HCT116 (cell line): ENCODE results near the gene TAS2R39. TPM values are rescaled to one million over a fixed set of nuclear protein-coding genes. Genes with fewer than 3 reads are reported as not detected.

Experiments used
- ATAC-seq: fragments of 200-7000 bp; cut with Tn5 transposase; 2 replicates; pipeline ENCODE4 v1.9.1; 2020; ENCODE audit warnings: mild to moderate bottlenecking, moderate library complexity
- BruUV-seq: library from RNA; stranded (reverse); fragments of 400-500 nt; replicated peaks from 2 replicates; lab custom pipeline; 2021; lab: Mats Ljungman, UMichigan
- CTCF ChIA-PET: fragments of 300-600 bp; sonication (Branson Sonifier 250); formaldehyde crosslinking; loops from one replicate; lab custom pipeline; 2021; ENCODE audit warnings: antibody characterized with exemption; lab: Charles Lee
- POLR2A ChIA-PET: fragments of 300-600, 350-600 bp; sonication (Branson Sonifier 250); formaldehyde crosslinking; loops from one replicate; lab custom pipeline; 2021; ENCODE audit warnings: antibody characterized with exemption; lab: Charles Lee
- RAD21 ChIA-PET, 2 experiments: fragments of 300-600 bp; sonication (Branson Sonifier 250); formaldehyde crosslinking; loops; one replicate each; lab custom pipeline; 2023; ENCODE audit warnings: low total read pairs in 2 of 2; ENCODE audit not compliant: uncharacterized antibody in 2 of 2, unreplicated experiment in 2 of 2, low non-redundant PET in 1 of 2; lab: Charles Lee
- DNase-seq: peaks from one replicate; pipeline ENCODE4 v3.0.0-alpha.2; 2010; ENCODE audit warnings: low read depth, low spot score
- H2AFZ ChIP-seq: fragments of 200-600 bp; shearing (Covaris generic), sonication (generic); 2 replicates; pipeline ENCODE4 v1.6.1; 2017; ENCODE audit warnings: low read depth, mixed run types, mixed read lengths, antibody characterized with exemption, low read length; ENCODE audit not compliant: poor library complexity, severe bottlenecking
- H3K27ac ChIP-seq: 2 replicates; pipeline ENCODE4 v1.5.1; 2012; ENCODE audit warnings: low read depth, low read length
- H3K27me3 ChIP-seq: fragments of 200-600 bp; sonication (generic); 2 replicates; pipeline ENCODE4 v1.6.1; 2016; ENCODE audit warnings: mixed run types, low read length, mixed read lengths; ENCODE audit not compliant: insufficient read depth
- H3K36me3 ChIP-seq, 2 experiments: fragments of 200-500 bp in 1 of 2; fragments of 200-600 bp in 1 of 2; sonication (Bioruptor generic) in 1 of 2; sonication (generic) in 1 of 2; 2 replicates each; pipeline versions ENCODE4 v1.5.1 to v1.6.1; 2014 to 2016; ENCODE audit warnings: low read length in 2 of 2, inconsistent platforms in 1 of 2, mixed read lengths in 1 of 2, mixed run types in 1 of 2; ENCODE audit not compliant: insufficient read depth in 2 of 2, control insufficient read depth in 1 of 2
- H3K4me1 ChIP-seq, 2 experiments: fragments of 200-600 bp in 1 of 2; sonication (generic) in 1 of 2; 2 replicates each; pipeline versions ENCODE4 v1.5.1 to v1.6.1; 2012 to 2017; ENCODE audit warnings: low read length in 2 of 2, inconsistent platforms in 1 of 2, mild to moderate bottlenecking in 1 of 2, mixed read lengths in 1 of 2, mixed run types in 1 of 2, moderate library complexity in 1 of 2; ENCODE audit not compliant: insufficient read depth in 2 of 2, control insufficient read depth in 1 of 2
- H3K4me2 ChIP-seq: fragments of 200-600 bp; sonication (generic); 2 replicates; pipeline ENCODE4 v1.6.1; 2017; ENCODE audit warnings: mixed run types, low read length, mixed read lengths
- H3K4me3 ChIP-seq, 2 experiments: fragments of 200-600 bp in 1 of 2; sonication (generic) in 1 of 2; replicated peaks in 1 of 2; 2 replicates each; pipeline ENCODE4 v1.5.1; 2011 to 2016; ENCODE audit warnings: low read length in 2 of 2, control low read depth in 1 of 2, low read depth in 1 of 2, mild to moderate bottlenecking in 1 of 2, mixed read lengths in 1 of 2, mixed run types in 1 of 2
- H3K79me2 ChIP-seq: fragments of 200-600 bp; sonication (generic); 2 replicates; pipeline ENCODE4 v1.6.1; 2017; ENCODE audit warnings: mild to moderate bottlenecking, mixed run types, low read length, moderate library complexity, mixed read lengths; ENCODE audit not compliant: insufficient read depth
- H3K9ac ChIP-seq: fragments of 200-600 bp; sonication (generic); 2 replicates; pipeline ENCODE4 v1.6.1; 2016; ENCODE audit warnings: low read length, mixed read lengths
- H3K9me2 ChIP-seq: fragments of 200-600 bp; sonication (generic), shearing (Covaris generic); 2 replicates; pipeline ENCODE4 v1.6.1; 2017; ENCODE audit warnings: mixed run types, mild to moderate bottlenecking, moderate library complexity; ENCODE audit not compliant: insufficient read depth
- H3K9me3 ChIP-seq, 2 experiments: fragments of 200-500 bp in 1 of 2; fragments of 200-600 bp in 1 of 2; sonication (Bioruptor generic) in 1 of 2; sonication (generic) in 1 of 2; 2 replicates each; pipeline ENCODE4 v1.6.1; 2014 to 2017; ENCODE audit warnings: low read length in 2 of 2, mixed read lengths in 2 of 2, inconsistent platforms in 1 of 2, low read depth in 1 of 2, mild to moderate bottlenecking in 1 of 2, mixed run types in 1 of 2, moderate library complexity in 1 of 2; ENCODE audit not compliant: control insufficient read depth in 1 of 2, insufficient read depth in 1 of 2
- H4K20me1 ChIP-seq: fragments of 200-600 bp; sonication (generic), shearing (Covaris generic); 2 replicates; pipeline ENCODE4 v1.6.1; 2017; ENCODE audit warnings: mixed run types, mild to moderate bottlenecking, moderate library complexity; ENCODE audit not compliant: insufficient read depth
- CBX3 ChIP-seq: IDR thresholded peaks from 2 replicates; pipeline ENCODE4 v1.6.1; 2012; ENCODE audit warnings: low read depth
- CTCF ChIP-seq, 3 experiments: fragments of 200-600 bp in 1 of 3; sonication (generic) in 1 of 3; IDR thresholded peaks in 2 of 3; conservative IDR thresholded peaks in 1 of 3; 2 replicates each; pipeline ENCODE4 v1.5.1; 2012 to 2017; ENCODE audit warnings: low read depth in 2 of 3, low read length in 2 of 3, antibody characterized with exemption in 1 of 3, borderline replicate concordance in 1 of 3, control low read depth in 1 of 3, mild to moderate bottlenecking in 1 of 3, mixed read lengths in 1 of 3, mixed run types in 1 of 3, moderate library complexity in 1 of 3; ENCODE audit not compliant: insufficient read depth in 1 of 3
- FOSL1 ChIP-seq: IDR thresholded peaks from 2 replicates; pipeline ENCODE4 v1.6.1; 2012; ENCODE audit warnings: low read depth
- JUND ChIP-seq: IDR thresholded peaks from 2 replicates; pipeline ENCODE4 v1.6.1; 2012
- POLR2A ChIP-seq: IDR thresholded peaks from 2 replicates; pipeline ENCODE4 v1.7.0; 2011; ENCODE audit warnings: borderline replicate concordance; ENCODE audit not compliant: insufficient read depth, insufficient read length; ENCODE audit errors: extremely low read depth
- RAD21 ChIP-seq: IDR thresholded peaks from 2 replicates; pipeline ENCODE4 v1.6.1; 2012; ENCODE audit warnings: low read depth, mild to moderate bottlenecking
- SIN3A ChIP-seq: IDR thresholded peaks from 2 replicates; pipeline ENCODE4 v1.6.1; 2012; ENCODE audit warnings: low read depth
- SP1 ChIP-seq: IDR thresholded peaks from 2 replicates; pipeline ENCODE4 v1.6.1; 2012; ENCODE audit warnings: low read depth
- TCF7L2 ChIP-seq: IDR thresholded peaks from 2 replicates; pipeline ENCODE4 v1.7.0; 2011; ENCODE audit warnings: borderline replicate concordance, inconsistent platforms; ENCODE audit not compliant: insufficient read depth, insufficient read length; ENCODE audit errors: extremely low read depth
- YY1 ChIP-seq: IDR thresholded peaks from 2 replicates; pipeline ENCODE4 v1.6.1; 2011; ENCODE audit warnings: low read length, low read depth, moderate library complexity, mild to moderate bottlenecking; ENCODE audit not compliant: insufficient replicate concordance; ENCODE audit errors: extremely low read depth
- ZNF274 ChIP-seq: fragments of 200-500 bp; sonication (Bioruptor generic); IDR thresholded peaks from 2 replicates; pipeline ENCODE4 v1.6.1; 2014; ENCODE audit warnings: mild to moderate bottlenecking, low read depth, low read length, inconsistent platforms
- intact Hi-C: fragments of 100-400 bp; cut with micrococcal nuclease; formaldehyde crosslinking; loops from 2 replicates; pipeline ENCODE4 v1.10.0; 2022
- total RNA-seq: library from RNA; stranded (reverse); gene quantifications from one replicate; pipeline ENCODE4 v1.2.1, GENCODE V29; 2021; ENCODE audit not compliant: unreplicated experiment

Gene TAS2R39
- total RNA-seq, 1 experiment from 2014 or later: not detected

GRCh38 chr7:143203386-143203785 is 20.2 kb downstream of the TAS2R39 start:
- H3K9ac ChIP-seq: no peak overlapping the region
- intact Hi-C loops: no loop called here
- no peaks in the 10 kb centered on the region for H3K4me1 ChIP-seq
- no peaks in the 10 kb centered on the region for H4K20me1 ChIP-seq
- no peak for TF ChIP-seq TCF7L2
- no peak for TF ChIP-seq CBX3
- no peak for TF ChIP-seq YY1
- TF ChIP-seq SP1: no peak
- TF ChIP-seq CTCF (IDR thresholded peaks at IDR 0.05 in 2 of 3, conservative IDR thresholded peaks at IDR 0.05 in 1 of 3; ENCODE audit: borderline replicate concordance in 1 of 3, insufficient read depth in 1 of 3, low read depth in 2 of 3, low read length in 2 of 3): no peak
- TF ChIP-seq SIN3A: no peak
- TF ChIP-seq POLR2A: no peak
- no peak for TF ChIP-seq JUND
- TF ChIP-seq FOSL1: no peak
- TF ChIP-seq RAD21: no peak
- TF ChIP-seq ZNF274: no peak
- no peaks in the 10 kb centered on the region for H3K9me3 ChIP-seq
- no TSS peak for BruUV-seq
- CTCF ChIA-PET: interaction anchor here (1.4 to 2.9 kb wide), 2 partner anchors 11 to 201 kb away, joined by 3 to 15 read pairs; no protein-coding TSS in a partner anchor
- no peaks in the 10 kb centered on the region for H3K9me2 ChIP-seq
- no peaks in the 10 kb centered on the region for H3K36me3 ChIP-seq
- H3K27ac ChIP-seq: no peak overlapping the region
- no peak overlapping the region for H3K4me3 ChIP-seq
- DNase-seq (no peak), ATAC-seq (no peak)
- H2AFZ ChIP-seq: no peak overlapping the region
- H3K79me2 ChIP-seq: no peaks in the 10 kb centered on the region
- RAD21 ChIA-PET: no interaction called here
- POLR2A ChIA-PET: no interaction called here
- H3K27me3 ChIP-seq: no peaks in the 10 kb centered on the region
- H3K4me2 ChIP-seq: no peak overlapping the region
